Calu3 (cell line): Measurements from ENCODE around the gene ATG16L1. TPM values are rescaled to one million over a fixed set of nuclear protein-coding genes. Genes with fewer than 3 reads are reported as not detected.

Experiments used
- BruUV-seq: library from RNA; stranded (reverse); fragments of 400-500 nt; replicated peaks from 2 replicates; lab custom pipeline; 2021; lab: Mats Ljungman, UMichigan
- CTCF ChIA-PET: fragments of 300-600 bp; sonication (Branson Sonifier 250); formaldehyde crosslinking; loops from one replicate; lab custom pipeline; 2022; ENCODE audit warnings: antibody characterized with exemption; lab: Charles Lee
- DNase-seq: peaks from one replicate; pipeline ENCODE4 v3.0.0; 2022
- H3K27ac Mint-ChIP-seq: one replicate; pipeline ENCODE4 v1.8.0; 2022; ENCODE audit warnings: mixed read lengths; ENCODE audit not compliant: unreplicated experiment
- H3K27me3 Mint-ChIP-seq: one replicate; pipeline ENCODE4 v1.8.0; 2022; ENCODE audit warnings: mixed read lengths; ENCODE audit not compliant: unreplicated experiment
- H3K36me3 Mint-ChIP-seq: one replicate; pipeline ENCODE4 v1.8.0; 2022; ENCODE audit warnings: mild to moderate bottlenecking, moderate library complexity, mixed read lengths; ENCODE audit not compliant: insufficient read depth, unreplicated experiment
- H3K4me1 Mint-ChIP-seq: one replicate; pipeline ENCODE4 v1.8.0; 2022; ENCODE audit warnings: mild to moderate bottlenecking, low read depth, mixed read lengths; ENCODE audit not compliant: unreplicated experiment
- H3K4me3 Mint-ChIP-seq: one replicate; pipeline ENCODE4 v1.8.0; 2022; ENCODE audit warnings: mild to moderate bottlenecking, low read depth, moderate library complexity, mixed read lengths; ENCODE audit not compliant: unreplicated experiment
- H3K9me3 Mint-ChIP-seq: one replicate; pipeline ENCODE4 v1.8.0; 2022; ENCODE audit warnings: low read depth, mixed read lengths; ENCODE audit not compliant: unreplicated experiment
- CTCF ChIP-seq: fragments of 200-600 bp; IDR thresholded peaks from one replicate; pipeline ENCODE4 v1.8.0; 2022; ENCODE audit warnings: antibody characterized with exemption; ENCODE audit not compliant: unreplicated experiment
- intact Hi-C: fragments of 100-400 bp; cut with micrococcal nuclease; formaldehyde crosslinking; loops from one replicate; pipeline ENCODE4 v1.10.0; 2022; ENCODE audit not compliant: unreplicated experiment
- total RNA-seq: library from RNA; stranded (reverse); gene quantifications from 2 replicates; pipeline ENCODE4 v1.2.3, GENCODE V29; 2022

Gene ATG16L1
- total RNA-seq, 1 experiment from 2014 or later = 45.0 TPM

- CTCF ChIA-PET = no interaction called here
- no peak for DNase-seq
- no peak for TF ChIP-seq CTCF
- Mint-ChIP-seq H3K36me3 (no peaks in the 10 kb centered on the region), H3K27ac (no peak overlapping the region), H3K4me3 (no peak overlapping the region), H3K27me3 (no peaks in the 10 kb centered on the region), H3K9me3 (no peaks in the 10 kb centered on the region), H3K4me1 (peaks cover 1% of the 10 kb centered on the region)
- BruUV-seq = no TSS peak
- intact Hi-C loops = no loop called here
Observed at GRCh38 chr2:233235977-233236376, 15.5 kb upstream of the ATG16L1 start.

GRCh38 chr2:233236820-233237589 is 14.5 kb upstream of the ATG16L1 start:
- H3K27ac Mint-ChIP-seq = no peak overlapping the region
- H3K27me3 Mint-ChIP-seq = no peaks in the 10 kb centered on the region
- no peak for DNase-seq
- H3K9me3 Mint-ChIP-seq = no peaks in the 10 kb centered on the region
- no peak overlapping the region for H3K4me3 Mint-ChIP-seq
- no peaks in the 10 kb centered on the region for H3K36me3 Mint-ChIP-seq
- no TSS peak for BruUV-seq
- intact Hi-C loops = no loop called here
- CTCF ChIA-PET = no interaction called here
- H3K4me1 Mint-ChIP-seq = peaks cover 8% of the 10 kb centered on the region
- TF ChIP-seq CTCF = no peak

GRCh38 chr2:233240897-233241296 is 10.6 kb upstream of the ATG16L1 start:
- TF ChIP-seq CTCF = no peak
- Mint-ChIP-seq H3K36me3 (no peaks in the 10 kb centered on the region), H3K27ac (no peak overlapping the region), H3K9me3 (no peaks in the 10 kb centered on the region), H3K27me3 (no peaks in the 10 kb centered on the region), H3K4me3 (no peak overlapping the region), H3K4me1 (peaks cover 21% of the 10 kb centered on the region)
- DNase-seq = no peak
- CTCF ChIA-PET = interaction anchor here (0.7 kb wide), 1 partner anchor 966 kb away, joined by 6 read pairs; no protein-coding TSS in a partner anchor
- intact Hi-C loops = no loop called here
- no TSS peak for BruUV-seq

GRCh38 chr2:233241803-233242202 is 9.7 kb upstream of the ATG16L1 start:
- intact Hi-C loops = no loop called here
- H3K9me3 Mint-ChIP-seq = no peaks in the 10 kb centered on the region
- H3K27ac Mint-ChIP-seq = no peak overlapping the region
- H3K36me3 Mint-ChIP-seq = no peaks in the 10 kb centered on the region
- no TSS peak for BruUV-seq
- H3K27me3 Mint-ChIP-seq = no peaks in the 10 kb centered on the region
- DNase-seq = no peak
- H3K4me3 Mint-ChIP-seq = no peak overlapping the region
- TF ChIP-seq CTCF = no peak
- H3K4me1 Mint-ChIP-seq = peaks cover 31% of the 10 kb centered on the region
- CTCF ChIA-PET = no interaction called here
